SKM-1 (cell line): ENCODE measurements around the gene TRIM8.

Experiments used
- DNase-seq: peaks from one replicate; lab custom pipeline; 2025; ENCODE audit not compliant: unreplicated experiment; lab: John Stamatoyannopoulos, UW

Gene TRIM8

DNA sequence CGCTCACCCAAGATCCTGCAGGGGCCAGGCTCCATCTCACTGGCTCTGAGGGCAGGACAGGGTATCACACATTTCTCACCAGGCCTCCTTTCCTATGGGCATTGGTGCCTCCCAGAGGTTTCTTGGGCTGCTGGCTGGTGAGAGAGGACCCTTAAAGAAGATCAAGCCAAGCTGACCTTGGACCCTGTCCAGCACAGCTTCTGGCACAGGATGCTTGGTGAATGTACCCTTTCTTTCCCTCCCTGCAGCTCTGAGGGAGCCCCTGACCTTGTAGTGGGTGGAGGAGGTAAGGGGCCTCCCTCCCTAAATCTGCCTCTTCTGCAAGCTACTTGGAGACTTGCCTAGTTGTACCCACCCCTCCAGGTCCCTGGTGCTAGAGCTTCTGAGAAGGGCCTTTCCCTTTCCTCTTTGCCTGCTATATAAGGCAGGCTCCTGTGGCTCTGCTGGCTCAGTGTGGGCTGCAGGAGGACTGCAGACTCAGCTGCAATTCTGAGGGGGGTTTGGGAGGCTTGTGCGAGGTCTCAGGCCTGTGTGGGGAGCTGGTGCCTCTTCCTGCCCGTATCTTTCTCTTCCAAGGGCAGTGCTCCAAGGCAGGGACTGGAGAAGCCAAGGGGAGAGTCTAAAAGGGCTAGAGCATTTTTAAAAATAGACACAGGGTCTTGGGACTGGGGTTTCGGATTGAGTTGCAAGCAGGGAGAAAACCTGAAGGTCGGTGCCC lies 11.7 kb upstream of the TRIM8 start:
- no peak for DNase-seq

GRCh38 chr10:102633287-102633686 lies 11.0 kb upstream of the TRIM8 start:
- peak; percentile 87 for DNase-seq

DNA sequence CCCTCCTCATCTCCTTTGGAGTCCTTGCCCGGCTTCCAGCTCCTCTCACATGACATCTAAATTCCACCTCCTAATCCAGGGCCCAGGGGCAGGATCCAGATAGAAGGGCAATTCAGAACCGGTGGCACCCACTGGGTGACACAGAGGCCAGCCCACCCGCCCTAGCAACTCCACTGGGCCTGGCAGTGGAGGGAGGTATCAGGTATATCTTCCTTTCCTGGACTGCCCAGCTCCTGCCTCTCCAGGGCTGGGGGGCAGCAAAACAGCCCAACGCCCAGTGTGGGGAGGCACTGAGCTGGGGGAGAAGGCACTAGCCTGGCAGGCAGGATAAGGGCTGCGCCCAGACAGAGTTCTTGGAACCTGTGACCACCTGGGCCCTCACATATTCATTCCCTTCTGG lies 10.4 kb upstream of the TRIM8 start:
- DNase-seq: no peak

- DNase-seq: no peak
Observed at GRCh38 chr10:102634686-102635085, 9.6 kb upstream of the TRIM8 start.

DNA sequence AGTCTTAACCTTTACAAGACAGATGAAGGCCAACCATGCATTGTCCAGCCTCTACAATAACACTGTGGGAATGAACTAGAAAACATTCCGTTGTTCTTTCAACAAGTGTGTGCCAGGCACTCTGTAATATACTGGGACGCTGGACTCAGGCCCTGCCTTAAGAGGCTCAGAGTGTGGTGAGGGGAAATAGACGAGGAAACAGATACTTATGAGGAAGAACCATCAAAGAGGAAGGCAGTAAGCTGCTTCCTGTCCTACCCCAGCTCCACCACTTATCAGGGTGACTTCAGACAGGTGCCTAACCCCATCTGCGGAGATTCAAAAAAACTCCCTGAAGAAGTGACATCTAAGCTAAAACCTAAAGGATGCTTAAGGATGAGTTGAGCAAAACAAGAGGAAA lies 8.9 kb upstream of the TRIM8 start:
- DNase-seq: peak; percentile 81

DNA sequence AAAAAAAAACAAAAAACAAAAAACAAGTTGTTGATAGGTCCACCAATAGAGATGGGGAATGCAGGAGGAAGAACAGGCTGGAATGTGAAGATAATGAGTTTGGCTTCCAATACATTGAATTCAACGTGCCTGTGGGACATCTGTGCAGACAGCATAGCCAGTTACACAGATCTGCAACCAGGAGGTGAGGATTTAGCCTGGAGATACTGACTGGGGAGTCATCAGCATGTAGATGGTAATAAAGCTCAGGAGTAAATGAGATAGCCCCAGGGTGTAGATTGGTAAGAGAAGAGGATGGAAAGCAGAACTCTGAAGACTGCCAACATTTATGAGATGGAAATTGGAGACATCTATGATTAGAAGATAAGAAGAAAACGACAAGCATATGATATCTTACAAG lies 4.7 kb upstream of the TRIM8 start:
- no peak for DNase-seq

DNA sequence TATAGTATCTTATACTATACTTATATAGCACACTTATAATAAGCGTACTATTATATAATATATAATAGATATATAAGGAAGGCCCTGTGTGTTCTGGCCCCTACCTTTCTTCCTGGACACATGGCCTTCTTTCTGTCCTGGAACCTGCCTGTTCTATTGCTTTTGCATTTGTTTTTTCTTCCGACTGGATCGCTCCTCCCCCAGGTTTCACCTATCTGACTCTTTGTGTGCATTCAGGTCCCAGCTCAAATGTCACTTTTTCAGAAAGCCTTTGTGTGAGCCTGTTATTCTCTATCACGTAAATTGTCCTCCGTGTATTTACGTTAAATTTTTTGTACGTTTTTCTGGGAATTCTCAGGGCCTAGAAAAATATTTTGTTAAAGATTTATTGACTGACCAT lies 2.9 kb upstream of the TRIM8 start:
- DNase-seq: no peak

DNA sequence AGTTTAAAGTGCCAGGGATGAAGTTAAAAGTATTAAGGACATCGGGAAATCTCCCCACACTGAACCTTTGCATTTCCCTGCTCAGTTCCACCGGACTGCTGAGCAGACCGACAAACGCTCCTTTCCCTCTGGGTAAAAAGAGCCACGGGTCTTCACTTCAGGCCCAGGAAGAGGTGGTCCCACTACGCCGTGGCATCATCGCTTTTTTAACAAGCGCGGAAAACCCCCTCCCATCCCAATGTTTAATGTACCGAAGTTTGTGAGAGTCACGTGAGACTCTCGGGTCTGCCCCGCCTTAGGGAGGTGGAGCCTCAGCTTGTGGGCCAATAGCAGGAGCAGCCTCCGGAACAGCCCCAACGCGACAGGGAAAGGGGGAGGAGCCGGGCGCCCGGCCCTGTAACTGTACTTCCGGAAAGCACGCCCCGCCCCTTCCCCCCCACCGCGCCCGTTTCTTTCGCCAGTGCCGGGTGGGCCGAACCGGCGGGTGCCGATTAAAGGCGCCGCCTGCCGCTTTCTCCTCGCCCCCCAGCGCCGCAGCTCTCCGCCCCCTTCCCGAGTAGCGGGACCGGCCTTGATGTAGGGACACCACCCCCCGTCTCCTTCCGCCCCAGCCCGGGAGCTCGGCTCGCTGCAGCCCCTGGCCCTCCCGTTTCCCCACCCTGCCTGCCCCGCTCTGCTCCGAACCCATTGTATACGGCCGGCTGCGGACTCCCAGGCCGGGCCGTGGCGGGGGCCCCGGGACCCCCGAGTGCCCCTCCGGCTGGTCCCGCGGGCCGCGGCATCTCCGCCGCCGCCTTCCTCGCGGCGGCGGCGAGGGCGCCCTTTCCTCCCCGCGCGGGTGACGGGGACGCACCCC lies 2.2 kb upstream of the TRIM8 start:
- DNase-seq: peak; percentile 86

- DNase-seq: no peak
Observed at GRCh38 chr10:102642736-102643335, 1.4 kb upstream of the TRIM8 start.

GRCh38 chr10:102643336-102644065 lies 778 bp upstream of the TRIM8 start:
- DNase-seq: peak; percentile 42

DNA sequence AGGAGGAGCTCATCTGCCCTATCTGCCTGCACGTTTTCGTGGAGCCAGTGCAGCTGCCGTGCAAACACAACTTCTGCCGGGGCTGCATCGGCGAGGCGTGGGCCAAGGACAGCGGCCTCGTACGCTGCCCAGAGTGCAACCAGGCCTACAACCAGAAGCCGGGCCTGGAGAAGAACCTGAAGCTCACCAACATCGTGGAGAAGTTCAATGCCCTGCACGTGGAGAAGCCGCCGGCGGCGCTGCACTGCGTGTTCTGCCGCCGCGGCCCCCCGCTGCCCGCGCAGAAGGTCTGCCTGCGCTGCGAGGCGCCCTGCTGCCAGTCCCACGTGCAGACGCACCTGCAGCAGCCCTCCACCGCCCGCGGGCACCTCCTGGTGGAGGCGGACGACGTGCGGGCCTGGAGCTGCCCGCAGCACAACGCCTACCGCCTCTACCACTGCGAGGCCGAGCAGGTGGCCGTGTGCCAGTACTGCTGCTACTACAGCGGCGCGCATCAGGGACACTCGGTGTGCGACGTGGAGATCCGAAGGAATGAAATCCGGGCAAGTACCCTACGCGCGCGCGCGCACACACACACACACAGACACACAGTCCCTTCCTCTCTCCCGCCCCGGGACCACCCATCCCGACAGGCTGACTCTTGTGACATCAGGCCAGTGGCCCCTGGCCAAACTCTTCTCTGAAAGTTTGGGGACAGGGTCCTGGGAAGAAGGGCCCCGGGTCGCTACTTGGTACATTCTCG lies 538 bp downstream of the TRIM8 start:
- no peak for DNase-seq

DNA sequence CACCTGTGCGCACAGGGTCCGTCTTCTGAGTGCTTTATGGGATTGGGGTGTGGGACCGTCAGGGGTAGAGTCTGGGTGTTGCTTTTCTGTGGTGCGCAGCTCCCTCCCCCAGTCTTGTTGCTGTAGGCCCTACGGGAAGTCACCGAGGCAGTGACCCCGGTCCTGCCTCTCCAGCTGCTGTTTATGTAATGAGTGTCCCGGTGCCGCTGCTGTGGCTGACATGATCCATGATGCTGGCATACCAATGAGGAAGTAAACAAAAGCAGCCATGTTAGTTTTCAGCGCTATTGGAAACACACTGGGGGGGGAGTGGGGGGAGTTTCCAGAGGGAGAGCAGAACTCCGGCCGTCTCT lies 1.1 kb downstream of the TRIM8 start:
- DNase-seq: peak; percentile 75

DNA sequence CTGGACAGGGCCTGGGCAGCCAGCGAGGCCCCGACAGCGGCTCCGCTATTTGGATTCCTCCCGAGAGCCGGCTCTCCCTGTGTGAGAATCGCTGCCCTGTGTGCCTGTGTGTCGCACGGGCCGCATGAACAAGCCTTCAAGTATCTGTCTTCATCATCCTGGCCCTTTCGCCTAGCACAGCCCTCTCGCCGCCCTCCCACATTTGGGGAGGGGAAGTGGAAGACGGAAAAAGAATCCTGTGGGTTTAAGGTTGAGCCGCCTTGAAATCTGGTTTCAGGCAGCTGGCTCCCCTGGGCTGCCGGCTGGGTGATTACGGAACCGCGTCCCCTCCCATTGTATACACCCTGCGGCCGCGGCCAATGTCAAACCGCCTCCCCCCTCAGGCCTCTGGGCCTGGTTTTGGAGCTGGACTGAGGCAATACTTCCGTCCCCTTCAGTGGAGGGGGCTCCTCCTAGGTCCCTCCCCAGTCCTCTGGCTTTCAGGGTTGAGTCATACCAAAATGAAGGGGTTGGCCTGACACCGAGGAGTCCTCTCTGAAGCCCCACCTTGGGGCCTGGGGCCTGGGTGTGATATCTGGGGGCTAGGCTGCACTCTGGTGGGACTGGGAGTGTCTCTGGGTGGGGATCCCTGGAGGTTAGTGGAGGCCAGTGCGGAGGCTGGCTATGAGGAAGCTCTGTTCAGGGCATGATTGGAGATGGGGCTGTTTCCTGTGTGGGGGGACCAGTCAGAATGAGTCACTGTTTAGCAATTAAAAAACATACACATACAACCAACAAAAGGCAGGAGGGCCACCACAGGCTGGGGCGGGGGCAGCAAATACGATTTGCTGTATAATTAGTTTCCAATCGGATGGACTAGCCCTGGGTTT lies 1.7 kb downstream of the TRIM8 start:
- DNase-seq: peak; percentile 91

DNA sequence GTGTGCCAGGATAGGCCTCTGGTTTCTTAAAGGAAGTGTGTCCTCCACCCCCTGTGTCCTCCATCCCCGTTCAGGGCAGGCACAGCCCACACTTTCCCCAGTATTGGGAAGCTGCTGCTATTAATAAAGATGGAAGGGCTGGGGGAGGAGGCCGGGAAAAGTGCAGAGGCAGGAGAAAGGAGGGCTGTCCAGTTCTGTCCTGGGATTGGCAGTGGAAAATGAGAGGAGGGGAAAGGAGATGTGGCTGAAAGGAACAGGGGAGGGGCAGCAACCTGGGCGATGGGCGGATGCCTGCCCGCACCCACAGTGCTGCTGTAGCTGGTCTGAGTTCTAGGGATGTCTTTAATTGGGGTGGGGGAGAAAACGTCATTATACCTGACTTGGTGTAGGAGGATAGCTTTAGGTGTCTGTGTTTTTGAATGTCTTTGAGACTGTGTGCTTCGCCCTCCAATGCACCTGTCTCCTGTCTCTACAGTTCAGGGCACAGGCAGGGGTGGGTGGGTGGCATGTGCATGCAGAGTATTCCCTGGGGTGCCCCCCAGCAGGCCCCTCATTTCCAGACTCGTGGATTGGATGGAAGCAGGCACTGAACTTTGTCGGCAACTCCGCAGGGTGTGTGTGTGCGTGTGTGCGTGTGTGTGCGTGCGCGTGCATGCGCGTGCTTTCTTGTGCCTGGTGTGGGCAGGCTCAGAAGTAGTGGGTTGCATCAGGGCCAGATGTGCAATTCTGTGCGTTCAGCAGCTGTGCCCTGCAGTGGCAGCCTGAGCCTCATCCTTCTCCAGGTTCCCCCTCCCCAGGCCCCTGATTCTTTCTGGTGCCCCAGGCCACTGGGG lies 2.5 kb downstream of the TRIM8 start:
- no peak for DNase-seq

DNA sequence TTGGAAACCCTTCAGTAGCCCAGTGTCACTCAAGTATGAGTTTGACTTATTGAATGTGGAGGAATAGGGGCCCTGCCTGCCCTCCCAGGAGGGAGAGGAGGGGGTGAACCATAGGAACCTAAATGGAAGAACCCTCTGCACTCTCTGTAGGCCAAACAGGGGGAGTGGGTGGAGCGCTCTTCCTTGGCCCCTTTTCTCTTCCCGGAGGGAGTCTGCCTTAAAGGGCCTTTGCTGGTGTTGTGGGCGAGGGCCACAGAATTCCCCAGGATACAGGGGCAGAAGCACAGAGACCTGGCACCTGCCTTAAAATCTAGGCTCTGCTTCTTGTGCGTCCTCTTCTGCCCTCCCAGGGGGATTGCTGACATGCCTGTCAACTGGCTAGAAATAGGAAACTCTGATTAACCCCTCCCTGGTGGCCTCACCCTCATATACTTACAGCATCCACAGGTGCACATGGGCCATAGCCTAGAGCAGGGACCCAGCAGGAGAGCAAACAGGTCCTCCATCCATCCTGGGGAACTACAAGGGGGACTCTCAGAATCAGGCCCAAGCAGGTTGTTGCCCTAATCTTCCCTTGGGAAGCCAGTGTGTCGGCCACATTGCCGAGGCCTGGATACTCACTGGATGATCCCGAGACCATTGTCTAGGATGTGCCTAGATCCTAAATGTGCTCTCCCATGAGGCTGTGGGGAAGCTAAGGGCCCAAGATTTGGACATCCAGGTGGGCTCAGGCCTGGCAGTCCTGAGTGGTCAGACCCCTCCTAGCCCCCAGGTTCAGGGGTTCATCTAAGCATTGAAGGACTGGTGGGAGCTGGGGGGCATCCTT lies 3.4 kb downstream of the TRIM8 start:
- no peak for DNase-seq

- DNase-seq: no peak
Observed at GRCh38 chr10:102648269-102648888, 4.1 kb downstream of the TRIM8 start.

DNA sequence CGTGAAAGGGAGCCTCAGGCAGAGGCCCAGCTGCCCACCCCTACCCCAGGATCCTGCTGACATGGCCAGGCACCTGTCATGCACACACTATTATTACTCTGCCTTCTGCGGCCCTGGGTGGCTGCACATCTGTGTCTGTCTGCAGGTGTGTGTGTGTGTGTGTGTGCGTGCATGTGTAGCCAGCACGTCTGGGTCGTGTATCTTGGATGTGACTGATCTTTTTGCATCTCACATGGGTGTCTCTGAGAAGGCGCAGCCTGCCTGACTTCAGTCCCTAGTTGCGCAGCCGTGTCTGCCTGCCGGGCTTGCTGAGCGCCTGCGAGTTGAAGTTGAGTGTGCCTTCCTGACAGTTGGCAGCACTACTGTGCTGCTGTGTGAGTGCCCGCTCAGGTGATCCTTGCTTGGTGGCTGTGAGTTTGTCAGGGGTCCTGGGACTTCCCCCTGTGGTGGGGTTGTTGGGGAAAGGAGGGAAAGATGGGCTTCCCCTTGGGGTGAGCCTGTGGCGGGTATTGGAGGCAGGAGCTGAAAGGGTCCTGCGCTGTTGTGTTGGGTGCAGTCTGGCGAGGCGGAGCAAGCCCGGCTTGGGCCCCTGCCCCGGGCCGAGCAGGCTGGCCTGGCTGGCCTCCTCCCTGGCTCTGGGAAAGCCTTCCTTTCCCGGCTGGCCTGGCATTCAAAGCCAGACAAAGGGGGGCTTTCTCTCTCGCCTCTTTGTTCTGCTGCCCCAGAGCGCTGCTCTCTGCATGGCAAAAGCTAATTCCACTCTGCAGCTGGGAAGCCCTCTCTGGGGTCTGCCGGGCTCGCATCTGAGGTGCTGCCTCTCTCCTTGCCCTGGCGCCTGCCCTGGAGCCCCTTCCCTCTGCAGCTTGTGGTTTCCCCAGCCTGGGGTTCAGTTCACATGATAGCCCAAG lies 4.9 kb downstream of the TRIM8 start:
- no peak for DNase-seq
